NB4 (cell line): ENCODE data around the gene IL12B.

Experiments
- CTCF ChIP-seq: IDR thresholded peaks from one replicate; pipeline ENCODE4 v1.5.1; 2012; ENCODE audit warnings: low read depth, low read length
- MYC ChIP-seq: IDR thresholded peaks from 2 replicates; pipeline ENCODE4 v1.6.1; 2011; ENCODE audit warnings: low read depth, low read length
- POLR2A ChIP-seq: IDR thresholded peaks from 2 replicates; pipeline ENCODE4 v1.6.1; 2011; ENCODE audit warnings: mild to moderate bottlenecking; ENCODE audit not compliant: insufficient read length; ENCODE audit errors: extremely low read depth
- TF ChIP-seq, protein P1 (sequence below): IDR thresholded peaks from 2 replicates; pipeline ENCODE4 v1.6.1; 2011; ENCODE audit warnings: low read depth, low read length

GRCh38 chr5:159324102-159324755, 6.1 kb downstream of the IL12B start:
- TF ChIP-seq CTCF (no peak), POLR2A (no peak), MYC (no peak)
- TF ChIP-seq, protein P1, sequence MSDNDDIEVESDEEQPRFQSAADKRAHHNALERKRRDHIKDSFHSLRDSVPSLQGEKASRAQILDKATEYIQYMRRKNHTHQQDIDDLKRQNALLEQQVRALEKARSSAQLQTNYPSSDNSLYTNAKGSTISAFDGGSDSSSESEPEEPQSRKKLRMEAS: no peak
